H9 (cell line): Measurements from ENCODE around the gene CMYA5. TPM values are rescaled to one million over a fixed set of nuclear protein-coding genes. Genes with fewer than 3 reads are reported as not detected.

Experiments
- DNase-seq: peaks from one replicate; pipeline ENCODE4 v3.0.0-alpha.2; 2017
- H2AFZ ChIP-seq: one replicate; pipeline ENCODE4 v1.6.1; 2013; ENCODE audit warnings: mild to moderate bottlenecking, low read length, control low read depth, moderate library complexity
- H2AK5ac ChIP-seq: 2 replicates; pipeline ENCODE4 v1.6.1; 2013; ENCODE audit warnings: low read length, control low read depth, mixed read lengths; ENCODE audit not compliant: insufficient read length
- H2BK120ac ChIP-seq: one replicate; pipeline ENCODE4 v1.6.1; 2013; ENCODE audit warnings: low read depth, mild to moderate bottlenecking, low read length, control low read depth, inconsistent platforms; ENCODE audit not compliant: poor library complexity, severe bottlenecking
- H2BK12ac ChIP-seq: 2 replicates; pipeline ENCODE4 v1.6.1; 2013; ENCODE audit warnings: low read length, control low read depth, mixed read lengths, low read depth; ENCODE audit not compliant: insufficient read length
- H2BK15ac ChIP-seq: 2 replicates; pipeline ENCODE4 v1.6.1; 2013; ENCODE audit warnings: low read depth, low read length, control low read depth
- H2BK20ac ChIP-seq: one replicate; pipeline ENCODE4 v1.6.1; 2013; ENCODE audit warnings: low read depth, mild to moderate bottlenecking, low read length, control low read depth, inconsistent platforms; ENCODE audit not compliant: poor library complexity, severe bottlenecking
- H2BK5ac ChIP-seq: 2 replicates; pipeline ENCODE4 v1.6.1; 2013; ENCODE audit warnings: low read length, control low read depth, mixed read lengths; ENCODE audit not compliant: insufficient read length
- H3K14ac ChIP-seq: 2 replicates; pipeline ENCODE4 v1.6.1; 2013; ENCODE audit warnings: low read length, control low read depth; ENCODE audit not compliant: insufficient read depth
- H3K18ac ChIP-seq: 2 replicates; pipeline ENCODE4 v1.6.1; 2013; ENCODE audit warnings: low read depth, mild to moderate bottlenecking, mixed read lengths, low read length, control low read depth; ENCODE audit not compliant: insufficient read length
- H3K23ac ChIP-seq: 2 replicates; pipeline ENCODE4 v1.6.1; 2013; ENCODE audit warnings: low read length, control low read depth, mixed read lengths, low read depth; ENCODE audit not compliant: insufficient read length
- H3K23me2 ChIP-seq: 2 replicates; pipeline ENCODE4 v1.6.1; 2013; ENCODE audit warnings: low read depth, mild to moderate bottlenecking, mixed read lengths, low read length, control low read depth; ENCODE audit not compliant: insufficient read length, poor library complexity, severe bottlenecking
- H3K27ac ChIP-seq: 2 replicates; pipeline ENCODE4 v1.5.1; 2013; ENCODE audit warnings: low read length, control low read depth, mixed read lengths, low read depth; ENCODE audit not compliant: insufficient read length
- H3K27me3 ChIP-seq: 2 replicates; pipeline ENCODE4 v1.6.1; 2013; ENCODE audit warnings: low read length, control low read depth, inconsistent platforms; ENCODE audit not compliant: insufficient read depth
- H3K4ac ChIP-seq: 2 replicates; pipeline ENCODE4 v1.6.1; 2013; ENCODE audit warnings: low read depth, mild to moderate bottlenecking, control low read depth, inconsistent platforms, low read length, moderate library complexity
- H3K4me1 ChIP-seq: 2 replicates; pipeline ENCODE4 v1.6.1; 2013; ENCODE audit warnings: low read length, control low read depth, inconsistent platforms; ENCODE audit not compliant: insufficient read depth
- H3K4me2 ChIP-seq: 2 replicates; pipeline ENCODE4 v1.6.1; 2013; ENCODE audit warnings: low read length, control low read depth, mixed read lengths; ENCODE audit not compliant: insufficient read length, insufficient read depth
- H3K56ac ChIP-seq: 2 replicates; pipeline ENCODE4 v1.6.1; 2013; ENCODE audit warnings: low read depth, mild to moderate bottlenecking, mixed read lengths, low read length, control low read depth; ENCODE audit not compliant: insufficient read length
- H3K79me1 ChIP-seq: 2 replicates; pipeline ENCODE4 v1.6.1; 2013; ENCODE audit warnings: low read depth, mild to moderate bottlenecking, moderate library complexity, low read length, control low read depth, inconsistent platforms; ENCODE audit not compliant: insufficient read depth, poor library complexity, severe bottlenecking
- H3K79me2 ChIP-seq: 2 replicates; pipeline ENCODE4 v1.6.1; 2013; ENCODE audit warnings: low read length, control low read depth, inconsistent platforms; ENCODE audit not compliant: insufficient read depth
- H3K9ac ChIP-seq: 2 replicates; pipeline ENCODE4 v1.6.1; 2013; ENCODE audit warnings: low read length, control low read depth, mixed read lengths; ENCODE audit not compliant: insufficient read length; ENCODE audit errors: extremely low read depth
- H3K9me3 ChIP-seq: one replicate; pipeline ENCODE4 v1.6.1; 2013; ENCODE audit warnings: low read depth, low read length, inconsistent platforms; ENCODE audit not compliant: control insufficient read depth
- H3T11ph ChIP-seq: one replicate; pipeline ENCODE4 v1.6.1; 2013; ENCODE audit warnings: mild to moderate bottlenecking, low read length, control low read depth, inconsistent platforms
- H4K20me1 ChIP-seq: one replicate; pipeline ENCODE4 v1.6.1; 2013; ENCODE audit not compliant: control insufficient read depth, insufficient read length, insufficient read depth
- H4K5ac ChIP-seq: 2 replicates; pipeline ENCODE4 v1.6.1; 2013; ENCODE audit warnings: low read depth, mild to moderate bottlenecking, mixed read lengths, low read length, control low read depth; ENCODE audit not compliant: insufficient read length
- H4K8ac ChIP-seq: replicated peaks from 2 replicates; pipeline ENCODE4 v1.6.1; 2013; ENCODE audit warnings: low read length, control low read depth, mixed read lengths, low read depth; ENCODE audit not compliant: insufficient read length
- H4K91ac ChIP-seq: 2 replicates; pipeline ENCODE4 v1.6.1; 2013; ENCODE audit warnings: low read depth, mild to moderate bottlenecking, moderate library complexity, mixed read lengths, low read length, control low read depth; ENCODE audit not compliant: insufficient read length
- H3K27ac Mint-ChIP-seq, 3 experiments: 2 replicates in 2 of 3; 3 replicates in 1 of 3; pipeline ENCODE4 v1.8.0; 2020 to 2021; ENCODE audit warnings: mixed read lengths in 3 of 3, mild to moderate bottlenecking in 1 of 3, moderate library complexity in 1 of 3
- H3K27me3 Mint-ChIP-seq: 2 replicates; pipeline ENCODE4 v1.8.0; 2021; ENCODE audit warnings: low read depth, mild to moderate bottlenecking, moderate library complexity, mixed read lengths
- H3K36me3 Mint-ChIP-seq, 3 experiments: 2 replicates in 2 of 3; 3 replicates in 1 of 3; pipeline ENCODE4 v1.8.0; 2020 to 2021; ENCODE audit warnings: low read depth in 3 of 3, mixed read lengths in 3 of 3; ENCODE audit not compliant: insufficient read depth in 1 of 3
- H3K4me1 Mint-ChIP-seq, 2 experiments: 2 replicates each; pipeline ENCODE4 v1.8.0; 2020; ENCODE audit warnings: mixed read lengths in 2 of 2
- H3K4me3 Mint-ChIP-seq, 2 experiments: 2 replicates in 1 of 2; 3 replicates in 1 of 2; pipeline ENCODE4 v1.8.0; 2020 to 2021; ENCODE audit warnings: mild to moderate bottlenecking in 2 of 2, mixed read lengths in 2 of 2, moderate library complexity in 1 of 2
- H3K9me3 Mint-ChIP-seq, 2 experiments: 2 replicates in 1 of 2; 3 replicates in 1 of 2; pipeline ENCODE4 v1.8.0; 2020; ENCODE audit warnings: mild to moderate bottlenecking in 2 of 2, mixed read lengths in 2 of 2, moderate library complexity in 1 of 2
- WGBS: extraction: QIAGEN DNeasy Blood & Tissue Kit; methylation state at CpG from one replicate; pipeline ENCODE4 v1.1.7; 2013; ENCODE audit warnings: missing lambda C conversion rate, low lambda C conversion rate, mixed read lengths; ENCODE audit not compliant: insufficient read length; ENCODE audit errors: extremely low coverage; 5-methylcytosine and 5-hydroxymethylcytosine counted together
- total RNA-seq: library from RNA; stranded (reverse); gene quantifications from 2 replicates; pipeline ENCODE4 v1.2.1, GENCODE V29; 2021
- TF ChIP-seq, protein P1 (sequence below): fragments of 200-600 bp; sonication (generic); conservative IDR thresholded peaks from 3 replicates; pipeline ENCODE4 v1.8.0; 2021; ENCODE audit warnings: antibody characterized with exemption, mild to moderate bottlenecking

CMYA5 gene
- total RNA-seq, 1 experiment from 2014 or later: 1.8 TPM

DNA sequence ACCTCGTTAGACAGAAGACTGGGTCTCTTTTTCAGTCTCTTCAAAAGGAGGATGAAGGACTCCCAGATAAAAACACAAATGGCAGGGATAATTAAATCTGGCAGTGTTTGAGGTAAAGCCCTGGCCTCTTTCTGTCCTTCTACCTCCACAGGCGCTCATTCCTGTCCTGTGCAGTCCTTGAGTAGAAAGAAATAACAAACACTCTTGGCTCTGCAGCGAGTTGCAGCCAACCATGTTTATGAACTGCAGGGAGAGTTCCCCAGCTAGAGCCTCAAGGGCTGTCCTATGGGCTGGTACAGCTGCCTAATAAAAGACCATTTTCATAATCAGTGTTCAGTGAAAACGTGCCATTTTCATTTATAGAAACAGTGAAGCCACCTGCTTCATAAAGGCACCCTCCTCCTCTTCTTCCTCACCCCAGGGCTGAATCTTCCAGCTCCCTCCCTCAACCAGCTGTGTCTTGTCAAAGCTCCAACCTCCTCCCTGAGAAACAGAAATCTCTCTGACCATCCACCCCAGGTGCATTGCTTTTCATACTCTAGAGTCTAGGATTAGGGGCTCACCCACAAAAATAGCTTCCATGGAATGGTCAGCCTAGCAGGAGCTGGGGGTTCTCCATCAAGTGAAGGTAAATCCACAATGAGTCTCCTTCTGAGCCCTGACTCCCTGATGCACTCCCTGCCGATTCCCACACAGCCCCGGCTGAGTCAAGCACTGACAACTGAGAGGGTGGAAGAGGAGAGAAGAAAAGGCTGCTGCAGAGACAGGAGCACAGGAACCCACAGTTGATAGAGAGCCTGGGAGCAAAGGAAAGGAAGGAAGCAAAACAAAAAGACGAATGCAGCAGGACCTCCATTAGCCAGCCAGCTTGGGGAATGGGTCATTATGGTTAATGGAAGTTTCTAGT, 150.7 kb downstream of the CMYA5 start:
- H2BK12ac ChIP-seq: no peak overlapping the region
- H3K79me1 ChIP-seq: no peaks in the 10 kb centered on the region
- no peak overlapping the region for H3K9ac ChIP-seq
- H3K4me2 ChIP-seq: no peak overlapping the region
- no peak overlapping the region for H2BK120ac ChIP-seq
- H3T11ph ChIP-seq: no peak overlapping the region
- H4K8ac ChIP-seq: no peak overlapping the region
- H3K9me3 ChIP-seq: no peaks in the 10 kb centered on the region
- Mint-ChIP-seq H3K36me3 (no peaks in the 10 kb centered on the region), H3K27me3 (peaks cover 4% of the 10 kb centered on the region; the same call in 1 of the 2 replicates), H3K27ac (no peak overlapping the region), H3K9me3 (no peaks in the 10 kb centered on the region), H3K4me1 (peaks cover 10% of the 10 kb centered on the region in 2 experiments), H3K4me3 (no peak overlapping the region)
- H3K4ac ChIP-seq: no peak overlapping the region
- H2BK20ac ChIP-seq: no peak overlapping the region
- DNase-seq: no peak
- no peak overlapping the region for H4K5ac ChIP-seq
- H2BK5ac ChIP-seq: no peak overlapping the region
- H2AFZ ChIP-seq: no peak overlapping the region
- H3K56ac ChIP-seq: no peak overlapping the region
- no peaks in the 10 kb centered on the region for H3K4me1 ChIP-seq
- no peak overlapping the region for H3K14ac ChIP-seq
- TF ChIP-seq, protein P1, sequence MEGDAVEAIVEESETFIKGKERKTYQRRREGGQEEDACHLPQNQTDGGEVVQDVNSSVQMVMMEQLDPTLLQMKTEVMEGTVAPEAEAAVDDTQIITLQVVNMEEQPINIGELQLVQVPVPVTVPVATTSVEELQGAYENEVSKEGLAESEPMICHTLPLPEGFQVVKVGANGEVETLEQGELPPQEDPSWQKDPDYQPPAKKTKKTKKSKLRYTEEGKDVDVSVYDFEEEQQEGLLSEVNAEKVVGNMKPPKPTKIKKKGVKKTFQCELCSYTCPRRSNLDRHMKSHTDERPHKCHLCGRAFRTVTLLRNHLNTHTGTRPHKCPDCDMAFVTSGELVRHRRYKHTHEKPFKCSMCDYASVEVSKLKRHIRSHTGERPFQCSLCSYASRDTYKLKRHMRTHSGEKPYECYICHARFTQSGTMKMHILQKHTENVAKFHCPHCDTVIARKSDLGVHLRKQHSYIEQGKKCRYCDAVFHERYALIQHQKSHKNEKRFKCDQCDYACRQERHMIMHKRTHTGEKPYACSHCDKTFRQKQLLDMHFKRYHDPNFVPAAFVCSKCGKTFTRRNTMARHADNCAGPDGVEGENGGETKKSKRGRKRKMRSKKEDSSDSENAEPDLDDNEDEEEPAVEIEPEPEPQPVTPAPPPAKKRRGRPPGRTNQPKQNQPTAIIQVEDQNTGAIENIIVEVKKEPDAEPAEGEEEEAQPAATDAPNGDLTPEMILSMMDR: no peak
- no peak overlapping the region for H2BK15ac ChIP-seq
- no peak overlapping the region for H4K91ac ChIP-seq
- H3K27ac ChIP-seq: no peak overlapping the region
- H2AK5ac ChIP-seq: no peak overlapping the region
- H3K23ac ChIP-seq: no peak overlapping the region
- no peaks in the 10 kb centered on the region for H3K23me2 ChIP-seq
- no peaks in the 10 kb centered on the region for H3K79me2 ChIP-seq
- no peaks in the 10 kb centered on the region for H4K20me1 ChIP-seq
- WGBS: no CpG with 5 or more reads among the region's 7 CpGs
- no peak overlapping the region for H3K18ac ChIP-seq
- no peaks in the 10 kb centered on the region for H3K27me3 ChIP-seq
